ENCODE results near the gene CPNE9. TPM values are rescaled to one million over a fixed set of nuclear protein-coding genes. Genes with fewer than 3 reads are reported as not detected.
A peak's percentile ranks its signal among the peaks of the same experiment; 100 is the strongest.

CPNE9 gene
- total and polyA plus RNA-seq, 2 of the 8 experiments (the other 6 are each of a cell fraction or from before 2014, with no cell fraction given): 4.8 to 6.0 TPM

GRCh38 chr3:9732080-9732739 lies 28.6 kb downstream of the CPNE9 start:
- H3K18ac ChIP-seq (ENCODE audit: extremely low read depth, low read length): no peak overlapping the region; the same call in 1 of the 2 replicates
- H2AK5ac ChIP-seq (ENCODE audit: low read depth, low read length): no peak overlapping the region
- H3K27me3 ChIP-seq (replicated peaks in 1 of 4; ENCODE audit: control insufficient read depth in 3 of 4, extremely low read depth in 1 of 4, insufficient read depth in 3 of 4, low read length in 3 of 4): no peaks in the 10 kb centered on the region
- POLR2A ChIA-PET (ENCODE audit: partially characterized antibody): interaction anchor here (1.0 to 8.4 kb wide), 16 partner anchors 11 to 369 kb away, joined by 3 to 60 read pairs (median 4); partner anchors contain the start of genes ARPC4, MTMR14, OGG1 and SETD5
- H3K79me2 ChIP-seq (ENCODE audit: control insufficient read depth in 1 of 2, insufficient read depth in 2 of 2, low read length in 2 of 2): peaks cover 13 to 26% of the 10 kb centered on the region in 2 experiments
- CTCF ChIA-PET (ENCODE audit: partially characterized antibody): interaction anchor here (1.0 to 8.6 kb wide), 9 partner anchors 8 to 230 kb away, joined by 3 to 109 read pairs (median 4); partner anchors contain the start of gene CPNE9
- H2BK15ac ChIP-seq (ENCODE audit: low read length): no peak overlapping the region
- no peak overlapping the region for H3K23ac ChIP-seq (ENCODE audit: insufficient read length)
- peaks cover 3 to 23% of the 10 kb centered on the region in 2 experiments for H4K20me1 ChIP-seq (replicated peaks in 1 of 2; ENCODE audit: control insufficient read depth in 1 of 2, insufficient read depth in 2 of 2, low read length in 2 of 2)
- no peak overlapping the region for H2AFZ ChIP-seq (ENCODE audit: low read length)
- no peak overlapping the region for H2BK120ac ChIP-seq (replicated peaks; ENCODE audit: low read depth, low read length)
- H4K91ac ChIP-seq (replicated peaks; ENCODE audit: insufficient read length, low read length): no peak overlapping the region
- no peak overlapping the region for H4K5ac ChIP-seq (ENCODE audit: insufficient read length, low read depth, low read length)
- WGBS, 2 experiments (ENCODE audit: extremely low coverage in 1 of 2, insufficient coverage in 1 of 2, insufficient read length in 1 of 2, insufficient replicate concordance in 2 of 2, low coverage in 1 of 2, low lambda C conversion rate in 2 of 2, missing lambda C conversion rate in 1 of 2): 16% methylated on average over 23 of the region's 41 CpGs; no CpG with 5 or more reads in 1 of the 2 experiments
- peak overlapping the region; percentile 100 for H4K8ac ChIP-seq (ENCODE audit: extremely low read depth, insufficient read depth, low read length)
- H3K79me1 ChIP-seq (ENCODE audit: low read depth, low read length): peaks cover 22% of the 10 kb centered on the region
- H2BK5ac ChIP-seq (ENCODE audit: low read depth, low read length): no peak overlapping the region
- H2BK12ac ChIP-seq (ENCODE audit: low read depth, low read length): no peak overlapping the region
- H3K9ac ChIP-seq (replicated peaks in 1 of 4; ENCODE audit: extremely low read depth in 1 of 4, low read depth in 3 of 4, low read length in 3 of 4): peak overlapping the region; percentile 93 to 100 (median 99)
- peaks cover 6% of the 10 kb centered on the region; the same call in 1 of the 2 replicates for H3K23me2 ChIP-seq (ENCODE audit: low read depth, low read length)
- no peak overlapping the region for H3K4ac ChIP-seq (replicated peaks; ENCODE audit: insufficient read length, low read depth, low read length)
- H2BK20ac ChIP-seq (ENCODE audit: low read length): no peak overlapping the region
- no peaks in the 10 kb centered on the region for H3K9me3 ChIP-seq (ENCODE audit: insufficient read depth in 2 of 2, low read depth in 1 of 2, low read length in 1 of 2)
- peaks cover 0 to 8% (median 6%) of the 10 kb centered on the region in 4 experiments; a peak in 6 of 7 replicates for H3K4me1 ChIP-seq (replicated peaks in 1 of 4; ENCODE audit: control insufficient read depth in 3 of 4, insufficient read depth in 4 of 4, low read length in 3 of 4)
- peaks cover 7 to 32% (median 20%) of the 10 kb centered on the region in 4 experiments; a peak in 7 of 8 replicates for H3K36me3 ChIP-seq (ENCODE audit: control insufficient read depth in 2 of 4, insufficient read depth in 4 of 4, low read length in 3 of 4)
- DNase-seq (ENCODE audit: low read depth in 1 of 2, low spot score in 2 of 2) (peak in 1 of 2 experiments; percentile 54), FAIRE-seq (no peak)
- peak overlapping the region; percentile 86 to 88 for H3K4me2 ChIP-seq (ENCODE audit: insufficient read depth in 1 of 2, low read depth in 2 of 2, low read length in 2 of 2)
- peak overlapping the region; percentile 34 for H3K56ac ChIP-seq (replicated peaks; ENCODE audit: insufficient read length, low read depth, low read length)
- H3K14ac ChIP-seq (ENCODE audit: insufficient read length): no peak overlapping the region
- H3K4me3 ChIP-seq (ENCODE audit: extremely low read depth in 1 of 4, insufficient read depth in 2 of 4, low read depth in 3 of 4, low read length in 4 of 4): peak overlapping the region; percentile 87 to 94 (median 90)
- H3K27ac ChIP-seq (ENCODE audit: low read depth, low read length): peak overlapping the region; percentile 100
- no peak for TF ChIP-seq ATF3 (IDR thresholded peaks at IDR 0.05; ENCODE audit: insufficient read depth, low read depth, low read length)
- TF ChIP-seq MAX (IDR thresholded peaks at IDR 0.05): 0 out of 2 replicates have a peak, but pooled peaks have one; percentile 14
